Stimulated activated naive B cell treated with anti-CD40 and anti-IgM and Interleukin-4, amounts not matched to agents 10 μg/mL and 1 μg/mL and 100 μg/mL, for 72 hours (primary cell): ENCODE measurements around the gene FAAP24.
A peak's percentile ranks its signal among the peaks of the same experiment; 100 is the strongest.
"Not testable (repeated sequence)": the region's sequence is repeated elsewhere in the genome, so short reads cannot be mapped to it uniquely, and the experiment has no call there.

Source experiments
- ATAC-seq, 2 donors: fragments of 150-1000 bp; cut with Tn5 transposase; replicated peaks; 2 replicates each; pipeline ENCODE4 v1.10.0; 2021; ENCODE audit warnings: moderate library complexity in 1 of 2
- DNase-seq: peaks from one replicate; pipeline ENCODE4 v3.0.0; 2021
- H3K27ac Mint-ChIP-seq: one replicate; pipeline ENCODE4 v1.8.0; 2022; ENCODE audit warnings: mild to moderate bottlenecking, mixed read lengths
- H3K27me3 Mint-ChIP-seq, 2 donors: one replicate each; pipeline ENCODE4 v1.8.0; 2022; ENCODE audit warnings: mixed read lengths in 2 of 2
- H3K36me3 Mint-ChIP-seq, 2 donors: one replicate each; pipeline ENCODE4 v1.8.0; 2022; ENCODE audit warnings: mixed read lengths in 2 of 2, mild to moderate bottlenecking in 1 of 2
- H3K4me1 Mint-ChIP-seq, 2 donors: one replicate each; pipeline ENCODE4 v1.8.0; 2022; ENCODE audit warnings: mixed read lengths in 2 of 2, mild to moderate bottlenecking in 1 of 2
- H3K4me3 Mint-ChIP-seq, 2 donors: one replicate each; pipeline ENCODE4 v1.8.0; 2022; ENCODE audit warnings: mild to moderate bottlenecking in 2 of 2, mixed read lengths in 2 of 2, moderate library complexity in 1 of 2
- H3K9me3 Mint-ChIP-seq, 2 donors: one replicate each; pipeline ENCODE4 v1.8.0; 2022; ENCODE audit warnings: mixed read lengths in 2 of 2, mild to moderate bottlenecking in 1 of 2

FAAP24 gene, protein sequence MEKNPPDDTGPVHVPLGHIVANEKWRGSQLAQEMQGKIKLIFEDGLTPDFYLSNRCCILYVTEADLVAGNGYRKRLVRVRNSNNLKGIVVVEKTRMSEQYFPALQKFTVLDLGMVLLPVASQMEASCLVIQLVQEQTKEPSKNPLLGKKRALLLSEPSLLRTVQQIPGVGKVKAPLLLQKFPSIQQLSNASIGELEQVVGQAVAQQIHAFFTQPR

DNA sequence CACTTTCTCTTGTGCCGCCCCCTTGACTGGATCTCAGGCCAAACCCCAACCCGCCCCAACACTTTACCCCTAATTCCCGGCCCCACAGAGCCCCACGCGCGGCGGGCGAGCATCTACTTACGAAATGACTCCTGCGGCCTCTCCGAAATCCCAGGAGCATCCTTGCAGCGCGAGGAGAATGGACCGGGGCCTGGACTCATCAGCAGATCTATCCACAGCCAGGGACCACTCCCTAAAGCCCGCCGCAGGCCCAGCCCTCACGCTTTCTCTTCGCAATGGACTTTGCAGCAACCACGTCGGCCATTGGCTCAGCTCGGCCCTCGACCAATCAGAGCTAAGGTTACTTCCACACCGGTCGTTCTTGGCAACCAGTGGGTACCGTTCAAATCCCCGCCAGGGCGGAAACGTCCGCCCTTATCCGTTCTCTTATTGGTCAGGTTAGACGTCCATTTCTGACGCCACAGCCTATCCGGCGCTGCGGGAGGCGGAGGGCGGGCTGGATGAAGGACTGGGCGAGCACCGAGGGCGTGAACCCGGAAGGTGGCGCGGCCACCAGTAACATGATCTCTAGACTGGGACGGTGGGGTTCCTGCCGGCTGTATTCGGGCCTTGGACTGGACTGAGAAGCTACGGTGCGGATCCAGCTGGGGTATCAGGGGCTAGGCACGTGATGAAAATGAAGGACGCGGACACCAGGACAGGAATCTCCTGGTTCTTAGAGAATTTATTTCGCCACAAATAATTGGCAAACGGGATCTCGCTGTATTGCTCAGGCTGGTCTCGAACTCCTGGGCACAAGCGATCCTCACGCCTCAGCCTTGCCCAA, at the start of gene FAAP24, which contains the start of gene CEP89:
TSS of gene FAAP24 (plus strand) at position 528 of the 826 bp plus-strand sequence. CDS start 955 bp downstream, outside the sequence.
TSS of gene CEP89 (minus strand) at position 244 of the 826 bp plus-strand sequence. CDS start at position 160, 84 bp downstream.
- Mint-ChIP-seq H3K36me3 (peaks cover 24 to 26% of the 10 kb centered on the region in 2 donors), H3K9me3 (no peaks in the 10 kb centered on the region), H3K4me1 (peaks cover 11 to 32% of the 10 kb centered on the region in 2 donors), H3K4me3 (peak within 1 kb of the TSS; percentile 98 to 99), H3K27ac (peak within 1 kb of the TSS; percentile 98), H3K27me3 (no peaks in the 10 kb centered on the region)
- ATAC-seq (peak; percentile 98 to 99), DNase-seq (peak; percentile 100)

DNA sequence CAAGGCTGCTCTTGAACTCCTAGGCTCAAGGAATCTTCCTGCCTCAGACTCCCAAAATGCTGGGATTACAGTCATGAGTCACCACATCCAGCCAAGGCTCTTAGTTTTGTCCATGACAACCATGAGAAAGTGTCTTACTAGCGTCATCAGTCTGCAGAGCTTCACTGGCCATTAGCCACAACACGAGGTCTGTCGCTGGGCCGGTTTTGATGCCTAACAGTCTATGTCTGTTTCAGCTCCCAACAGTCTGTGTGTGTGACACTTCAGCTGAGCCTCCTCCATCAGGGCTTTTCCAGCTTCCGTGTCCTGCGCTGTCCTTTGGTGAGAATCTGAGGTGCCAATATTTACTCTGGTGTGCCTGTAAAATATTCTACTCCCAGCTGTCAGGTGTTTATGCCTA, 47.8 kb upstream of the FAAP24 start:
- no peaks in the 10 kb centered on the region for H3K27me3 Mint-ChIP-seq
- peaks cover 49 to 61% of the 10 kb centered on the region in 2 donors for H3K36me3 Mint-ChIP-seq
- H3K4me3 Mint-ChIP-seq: no peak overlapping the region
- ATAC-seq: no peak
- H3K4me1 Mint-ChIP-seq: no peaks in the 10 kb centered on the region
- no peak overlapping the region for H3K27ac Mint-ChIP-seq
- DNase-seq: no peak
- H3K9me3 Mint-ChIP-seq: peaks cover 10 to 12% of the 10 kb centered on the region in 2 donors

DNA sequence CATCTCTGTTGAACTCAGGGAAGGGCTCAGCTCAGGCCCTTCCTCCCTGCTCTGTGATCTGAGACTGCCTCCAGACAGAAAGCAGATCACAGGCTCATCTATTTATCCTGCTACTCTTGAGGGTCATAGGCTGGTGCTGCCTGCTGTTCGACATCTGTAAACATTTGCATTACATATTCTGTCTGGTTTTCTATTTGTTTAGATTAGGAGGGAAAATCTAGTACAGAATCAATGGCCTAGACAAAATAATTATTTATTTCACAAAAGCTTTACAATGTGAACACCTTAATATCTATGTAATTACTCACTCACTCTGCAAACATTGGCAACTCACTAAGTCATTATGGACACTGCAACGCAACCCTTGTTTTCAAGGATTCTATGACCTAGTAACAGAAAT, 43.2 kb upstream of the FAAP24 start:
- peaks cover 60 to 72% of the 10 kb centered on the region in 2 donors for H3K36me3 Mint-ChIP-seq
- ATAC-seq (no peak), DNase-seq (no peak)
- no peak overlapping the region for H3K27ac Mint-ChIP-seq
- H3K4me1 Mint-ChIP-seq: no peaks in the 10 kb centered on the region
- peaks cover 10 to 15% of the 10 kb centered on the region in 2 donors for H3K9me3 Mint-ChIP-seq
- H3K27me3 Mint-ChIP-seq: no peaks in the 10 kb centered on the region
- no peak overlapping the region for H3K4me3 Mint-ChIP-seq

DNA sequence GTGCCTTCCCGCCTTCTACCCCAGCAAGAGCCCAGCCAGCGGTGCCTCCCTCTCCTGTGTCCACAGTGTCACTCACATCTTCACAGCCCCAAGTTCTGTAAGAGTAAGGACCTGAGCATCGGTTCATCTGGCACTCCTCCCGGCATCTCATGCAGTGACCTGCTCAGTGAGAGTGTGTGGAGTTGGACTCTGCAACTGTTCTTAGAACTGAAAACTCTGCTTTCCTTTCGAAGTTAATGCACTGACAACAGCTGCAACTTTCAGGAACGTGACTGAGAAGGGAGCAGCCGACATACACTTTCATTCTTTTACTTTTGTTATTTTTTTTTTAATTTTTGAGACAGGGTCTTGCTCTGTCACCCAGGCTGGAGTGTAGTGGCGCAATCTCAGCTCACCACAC, 41.5 kb upstream of the FAAP24 start:
- Mint-ChIP-seq H3K36me3 (peaks cover 57 to 72% of the 10 kb centered on the region in 2 donors), H3K27ac (no peak overlapping the region), H3K9me3 (peaks cover 10 to 15% of the 10 kb centered on the region in 2 donors), H3K4me3 (no peak overlapping the region), H3K27me3 (no peaks in the 10 kb centered on the region), H3K4me1 (no peaks in the 10 kb centered on the region)
- DNase-seq: no peak
- no peak for ATAC-seq

DNA sequence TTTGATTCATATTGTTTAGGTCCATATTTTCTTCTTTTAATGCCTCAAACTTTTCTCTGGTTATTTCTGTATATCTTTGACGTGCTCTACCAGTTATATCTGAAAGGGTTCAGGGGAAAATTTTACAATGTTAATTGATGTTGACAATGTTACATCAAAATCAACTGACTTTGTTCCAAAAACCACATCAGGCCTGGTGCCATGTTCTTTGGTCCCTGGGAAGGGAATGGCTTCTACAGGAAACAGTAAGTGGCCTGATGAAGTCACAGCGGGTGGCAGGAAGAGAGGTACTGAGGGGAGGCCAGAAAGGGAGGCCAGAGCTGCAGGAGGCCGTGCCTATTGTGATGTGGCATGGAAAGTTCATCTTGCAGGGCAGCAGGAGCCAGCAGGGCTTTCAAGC, 38.5 kb upstream of the FAAP24 start:
- ATAC-seq (no peak), DNase-seq (no peak)
- peak overlapping the region; percentile 49 for H3K27ac Mint-ChIP-seq
- peaks cover 4 to 8% of the 10 kb centered on the region in 2 donors for H3K9me3 Mint-ChIP-seq
- H3K27me3 Mint-ChIP-seq: no peaks in the 10 kb centered on the region
- peaks cover 56 to 72% of the 10 kb centered on the region in 2 donors for H3K36me3 Mint-ChIP-seq
- no peak overlapping the region for H3K4me3 Mint-ChIP-seq
- H3K4me1 Mint-ChIP-seq: no peaks in the 10 kb centered on the region

DNA sequence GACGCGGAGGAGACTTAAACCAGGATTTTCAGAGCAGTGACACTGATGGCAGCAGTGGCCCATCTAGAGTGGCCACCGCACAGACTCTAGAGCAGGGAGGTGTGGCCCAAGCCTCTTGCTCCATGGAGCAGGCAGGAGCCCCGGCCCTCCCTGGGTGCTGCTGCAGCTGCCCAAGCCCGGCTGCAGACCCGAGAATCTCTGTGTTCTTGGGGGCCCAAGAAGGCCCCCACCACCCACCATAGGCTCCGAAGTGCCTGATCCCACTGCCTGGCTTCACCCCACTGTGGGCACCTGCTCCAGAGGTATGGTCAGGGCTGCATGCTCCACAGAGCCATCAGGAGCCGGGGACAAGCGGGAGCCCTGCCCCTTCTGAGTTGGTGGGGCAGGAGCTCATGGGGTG, 36.4 kb upstream of the FAAP24 start:
- ATAC-seq (no peak), DNase-seq (no peak)
- Mint-ChIP-seq H3K4me3 (no peak overlapping the region), H3K9me3 (no peaks in the 10 kb centered on the region), H3K27ac (no peak overlapping the region), H3K27me3 (no peaks in the 10 kb centered on the region), H3K36me3 (peaks cover 41 to 57% of the 10 kb centered on the region in 2 donors), H3K4me1 (no peaks in the 10 kb centered on the region)

DNA sequence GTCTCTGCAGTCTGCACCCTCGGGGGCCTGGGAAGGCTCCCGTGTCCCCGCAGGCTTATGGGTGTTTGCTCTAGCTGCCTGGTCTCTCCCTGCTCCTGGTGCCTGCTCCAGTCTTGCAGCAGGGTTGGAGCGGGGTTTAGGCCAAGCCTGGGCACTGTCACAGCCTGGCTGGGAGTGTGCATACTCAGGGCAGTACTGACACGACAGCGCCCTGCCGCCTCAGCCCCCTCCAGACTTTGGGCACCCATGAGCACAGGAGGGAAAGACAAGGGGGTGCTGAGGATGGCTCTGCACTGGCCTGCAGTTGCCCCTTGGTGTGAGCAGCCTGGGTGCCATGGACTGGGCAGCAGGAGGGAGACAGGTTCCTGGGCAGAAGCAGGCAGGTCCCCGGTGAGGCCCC, 36.0 kb upstream of the FAAP24 start:
- Mint-ChIP-seq H3K9me3 (no peaks in the 10 kb centered on the region), H3K4me3 (no peak overlapping the region), H3K27ac (no peak overlapping the region), H3K4me1 (no peaks in the 10 kb centered on the region), H3K27me3 (no peaks in the 10 kb centered on the region), H3K36me3 (peaks cover 38 to 52% of the 10 kb centered on the region in 2 donors)
- ATAC-seq: no peak
- no peak for DNase-seq

DNA sequence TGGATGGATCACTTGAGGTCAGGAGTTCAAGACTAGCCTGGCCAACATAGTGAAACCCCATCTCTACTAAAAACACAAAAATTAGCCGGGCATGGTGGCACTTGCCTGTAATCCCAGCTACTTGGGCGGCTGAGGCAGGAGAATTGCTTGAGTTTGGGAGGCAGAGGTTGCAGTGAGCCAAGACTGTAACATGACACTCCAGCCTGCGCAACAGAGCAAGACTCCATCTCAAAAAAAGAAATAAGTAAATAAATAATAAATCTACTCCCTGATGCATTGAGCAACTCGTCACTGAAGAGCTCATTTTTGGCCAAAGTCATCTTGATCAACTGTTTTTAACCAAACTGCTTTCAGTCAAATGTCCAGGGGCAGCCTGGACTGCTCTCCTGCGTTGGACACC, 30.8 kb upstream of the FAAP24 start:
- H3K4me3 Mint-ChIP-seq, H3K9me3 Mint-ChIP-seq, DNase-seq, H3K27ac Mint-ChIP-seq, H3K4me1 Mint-ChIP-seq, ATAC-seq, H3K27me3 Mint-ChIP-seq: not testable (repeated sequence)
- peaks cover 46 to 55% of the 10 kb centered on the region in 2 donors for H3K36me3 Mint-ChIP-seq

DNA sequence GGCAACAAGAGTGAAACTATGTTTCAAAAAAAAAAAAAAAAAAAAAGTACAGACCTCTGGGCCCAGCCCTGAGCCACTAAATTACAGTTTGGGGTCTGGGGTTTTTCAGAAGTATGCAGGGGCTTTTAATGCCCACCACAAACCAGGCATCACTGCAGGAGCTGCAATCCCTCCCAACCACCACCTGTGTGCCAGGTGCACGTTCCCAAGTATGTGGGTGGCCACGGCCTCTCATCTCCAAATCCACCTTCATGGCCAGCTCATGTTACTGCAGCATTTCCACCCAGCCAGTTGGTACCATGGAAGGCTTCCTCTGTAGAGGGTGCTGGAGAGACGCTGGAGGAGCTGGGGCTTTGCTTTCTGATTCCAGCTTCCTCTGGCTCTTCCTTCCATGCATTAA, 26.8 kb upstream of the FAAP24 start:
- Mint-ChIP-seq H3K9me3 (peaks cover 8 to 9% of the 10 kb centered on the region in 2 donors), H3K27ac (no peak overlapping the region), H3K4me3 (no peak overlapping the region), H3K4me1 (no peaks in the 10 kb centered on the region), H3K27me3 (no peaks in the 10 kb centered on the region), H3K36me3 (peaks cover 65 to 72% of the 10 kb centered on the region in 2 donors)
- DNase-seq: no peak
- ATAC-seq: no peak

DNA sequence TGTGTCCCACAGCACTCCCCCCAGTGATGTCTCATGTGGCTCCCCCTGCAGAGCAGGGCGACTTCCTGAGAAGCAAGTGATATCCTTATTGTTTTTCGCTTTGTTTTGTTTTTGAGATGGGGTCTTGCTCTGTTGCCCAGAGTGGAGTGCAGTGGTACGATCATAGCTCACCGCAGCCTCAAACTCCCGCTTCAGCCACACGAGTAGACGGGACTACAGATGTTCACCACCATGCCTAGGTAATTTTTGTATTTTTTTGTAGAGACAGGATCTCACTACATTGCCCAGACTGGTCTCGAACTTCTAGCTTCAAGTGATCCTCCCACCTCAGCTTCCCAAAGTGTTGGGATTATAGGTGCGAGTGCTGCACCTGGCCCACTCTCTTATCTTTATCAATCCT, 5.3 kb upstream of the FAAP24 start:
- ATAC-seq: no peak
- peaks cover 12 to 18% of the 10 kb centered on the region in 2 donors for H3K4me1 Mint-ChIP-seq
- H3K9me3 Mint-ChIP-seq: no peaks in the 10 kb centered on the region
- DNase-seq: no peak
- no peaks in the 10 kb centered on the region for H3K27me3 Mint-ChIP-seq
- peaks cover 34 to 45% of the 10 kb centered on the region in 2 donors for H3K36me3 Mint-ChIP-seq
- H3K4me3 Mint-ChIP-seq: no peak overlapping the region
- no peak overlapping the region for H3K27ac Mint-ChIP-seq

DNA sequence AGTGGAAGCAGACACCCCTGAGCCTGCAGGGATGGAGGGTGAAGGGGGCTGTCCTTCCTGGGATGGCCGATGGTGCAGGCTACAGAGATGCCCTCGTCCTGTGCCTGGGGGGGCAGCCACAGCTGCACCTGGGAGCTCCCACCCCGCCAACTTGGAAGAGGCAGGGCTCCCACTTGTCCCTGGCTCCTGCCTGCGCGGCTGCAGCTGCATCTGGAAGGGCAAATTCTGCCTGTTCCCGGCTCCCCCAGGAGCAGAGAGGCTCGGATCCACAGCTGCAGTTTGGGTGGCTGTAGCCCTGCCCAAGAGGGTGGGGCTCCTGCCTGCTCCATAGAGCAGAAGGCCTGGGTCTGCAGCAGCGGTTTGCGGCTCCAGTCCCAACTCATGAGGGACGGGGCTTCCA, 2.5 kb upstream of the FAAP24 start:
- Mint-ChIP-seq H3K4me3 (no peak overlapping the region), H3K27me3 (no peaks in the 10 kb centered on the region)
- ATAC-seq: no peak

DNA sequence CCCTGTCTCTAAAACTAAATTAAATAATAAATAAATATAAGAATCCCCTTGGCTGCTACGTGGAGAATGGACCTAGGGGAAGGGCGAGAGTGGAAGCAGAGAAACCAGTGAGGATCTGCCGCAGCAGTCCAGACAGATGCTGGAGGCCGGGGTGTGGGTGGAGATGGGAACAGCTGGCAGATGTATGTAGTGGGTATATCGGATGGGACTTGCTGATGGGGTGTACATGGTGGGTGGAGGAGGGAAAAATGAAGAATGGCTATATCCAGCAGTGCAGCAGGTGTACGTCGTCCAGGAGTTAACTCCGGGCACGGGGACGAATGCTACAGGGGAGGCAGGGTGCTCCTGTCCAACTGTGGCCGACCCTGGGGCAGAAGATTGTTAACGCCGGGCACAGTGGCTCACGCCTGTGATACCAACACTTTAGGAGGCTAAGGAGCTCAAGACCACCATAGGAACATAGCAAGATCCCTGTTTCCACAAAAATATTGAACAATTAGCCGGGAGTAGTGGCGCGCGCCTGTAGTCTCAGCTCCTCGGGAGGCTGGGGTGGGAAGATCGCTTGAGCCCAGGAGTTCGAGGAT, 938 bp upstream of the FAAP24 start:
- peaks cover 25 to 32% of the 10 kb centered on the region in 2 donors for H3K36me3 Mint-ChIP-seq

More for the DNA sequence above, 2.5 kb upstream of the FAAP24 start:
- Mint-ChIP-seq H3K9me3 (no peaks in the 10 kb centered on the region), H3K36me3 (peaks cover 20 to 26% of the 10 kb centered on the region in 2 donors), H3K27ac (no peak overlapping the region), H3K4me1 (peaks cover 14 to 27% of the 10 kb centered on the region in 2 donors)
- DNase-seq: no peak

DNA sequence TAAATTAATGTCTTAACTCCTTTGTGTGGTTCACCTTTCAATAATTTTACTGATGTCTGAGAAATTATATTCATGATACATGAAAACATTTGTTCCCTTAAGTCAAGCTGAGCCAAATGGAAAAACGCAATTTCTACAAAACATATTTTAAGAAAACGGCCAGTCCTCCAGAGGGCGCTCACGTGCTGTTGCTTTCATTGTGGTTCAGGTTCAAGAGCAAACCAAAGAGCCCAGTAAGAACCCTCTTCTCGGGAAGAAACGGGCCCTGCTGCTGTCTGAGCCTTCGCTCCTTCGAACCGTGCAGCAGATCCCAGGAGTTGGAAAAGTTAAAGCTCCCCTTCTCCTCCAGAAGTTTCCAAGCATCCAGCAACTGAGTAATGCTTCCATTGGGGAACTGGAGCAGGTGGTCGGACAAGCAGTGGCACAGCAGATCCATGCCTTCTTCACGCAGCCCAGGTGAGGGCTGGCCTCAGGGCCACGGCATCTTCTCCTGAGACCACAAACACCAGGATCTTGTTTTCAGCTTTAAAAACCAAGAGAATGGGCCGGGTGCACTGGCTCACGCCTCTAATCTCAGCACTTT, 4.3 kb downstream of the FAAP24 start:
- Mint-ChIP-seq H3K27ac (no peak overlapping the region), H3K4me3 (no peak overlapping the region), H3K27me3 (no peaks in the 10 kb centered on the region), H3K36me3 (peaks cover 12 to 18% of the 10 kb centered on the region in 2 donors), H3K4me1 (peaks cover 4 to 17% of the 10 kb centered on the region in 2 donors), H3K9me3 (no peaks in the 10 kb centered on the region)
- no peak for ATAC-seq
- peak; percentile 3 for DNase-seq

More for the DNA sequence above, 938 bp upstream of the FAAP24 start:
- peak overlapping the region; percentile 98 for H3K27ac Mint-ChIP-seq
- H3K4me1 Mint-ChIP-seq: peaks cover 14 to 31% of the 10 kb centered on the region in 2 donors
- DNase-seq: no peak
- no peaks in the 10 kb centered on the region for H3K9me3 Mint-ChIP-seq
- H3K27me3 Mint-ChIP-seq: no peaks in the 10 kb centered on the region
- no peak for ATAC-seq
- peak overlapping the region; percentile 98 to 99 for H3K4me3 Mint-ChIP-seq

DNA sequence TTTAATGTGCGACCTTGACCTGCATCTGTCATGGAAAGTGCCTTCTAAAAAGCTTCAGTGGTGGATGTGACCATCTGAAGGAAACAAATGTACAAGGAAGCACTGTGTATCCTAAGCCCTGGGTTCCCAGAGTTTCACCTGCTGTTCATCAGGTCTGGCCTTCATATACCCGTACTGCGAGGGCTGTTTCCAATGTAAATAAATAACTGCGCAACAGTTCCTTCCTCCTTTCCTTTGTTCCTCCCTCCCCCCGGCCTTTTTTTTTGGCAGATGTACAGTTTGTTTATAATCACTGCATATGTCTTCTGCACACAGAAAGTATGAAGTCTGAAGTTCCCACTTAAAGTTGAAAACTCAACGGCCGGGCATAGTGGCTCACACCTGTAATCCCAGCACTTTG, 5.2 kb downstream of the FAAP24 start:
- no peak for DNase-seq
- ATAC-seq: no peak
- H3K27ac Mint-ChIP-seq: no peak overlapping the region
- no peaks in the 10 kb centered on the region for H3K27me3 Mint-ChIP-seq
- H3K36me3 Mint-ChIP-seq: peaks cover 9 to 15% of the 10 kb centered on the region in 2 donors
- H3K4me1 Mint-ChIP-seq: peaks cover 0 to 8% of the 10 kb centered on the region in 2 donors
- H3K9me3 Mint-ChIP-seq: no peaks in the 10 kb centered on the region
- no peak overlapping the region for H3K4me3 Mint-ChIP-seq
